ENCODE measurements around the gene LSM7. TPM values are rescaled to one million over a fixed set of nuclear protein-coding genes. Genes with fewer than 3 reads are reported as not detected.

LSM7 gene
- total and polyA plus RNA-seq, 9 of the 15 experiments (the other 6 are each of a cell fraction or from before 2014, with no cell fraction given), result 40.5 to 690 (median 265) TPM

- TF ChIP-seq MGA (IDR thresholded peaks at IDR 0.05) (peak; percentile 42; the same call in 1 of the 2 replicates), NR2F6 (CRISPR knock-in tag; IDR thresholded peaks at IDR 0.05) (no peak), NR2C2 (CRISPR knock-in tag; IDR thresholded peaks at IDR 0.05) (0 out of 2 replicates have a peak, but pooled peaks have one; percentile 27), NR2C2 (tag; IDR thresholded peaks at IDR 0.05) (no peak)
These were observed 20.3 kb downstream of the LSM7 start, which contains the start of gene LINGO3 (continued) for GRCh38 chr19:2308114-2308556.

Measured in K562 (cell line).